GM18873 (cell line): Measurements from ENCODE around the gene PIEZO2.

ENCODE experiments used
- ATAC-seq: cut with Tn5 transposase; IDR thresholded peaks from one replicate; pipeline ENCODE4 v1.9.1; 2021; ENCODE audit warnings: mild to moderate bottlenecking, moderate library complexity, moderate number of reproducible peaks; ENCODE audit not compliant: unreplicated experiment, low FRiP score

Gene PIEZO2

GRCh38 chr18:11073971-11074370, 75.4 kb downstream of the PIEZO2 start:
- ATAC-seq: no peak

DNA sequence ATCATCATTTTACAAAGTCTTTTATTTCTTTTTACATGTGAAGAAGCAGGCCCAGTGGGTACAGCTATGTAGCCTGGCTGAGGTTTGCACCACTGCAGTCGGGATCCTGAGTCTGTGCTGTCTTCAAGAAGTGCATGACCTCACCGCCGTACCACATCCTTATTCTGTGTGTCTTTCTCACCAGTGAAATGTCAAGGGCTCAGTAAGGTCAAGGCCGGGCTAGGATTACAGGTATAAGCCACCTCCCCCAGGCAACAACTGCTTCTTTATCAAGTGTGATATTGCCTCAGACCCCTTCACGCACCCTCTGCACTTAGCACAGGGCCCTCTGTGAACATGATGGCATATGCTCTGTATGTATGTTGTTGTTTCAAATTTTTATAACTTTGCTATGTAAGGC, 76.7 kb downstream of the PIEZO2 start:
- no peak for ATAC-seq

GRCh38 chr18:11071300-11071699, 78.1 kb downstream of the PIEZO2 start:
- ATAC-seq: no peak

DNA sequence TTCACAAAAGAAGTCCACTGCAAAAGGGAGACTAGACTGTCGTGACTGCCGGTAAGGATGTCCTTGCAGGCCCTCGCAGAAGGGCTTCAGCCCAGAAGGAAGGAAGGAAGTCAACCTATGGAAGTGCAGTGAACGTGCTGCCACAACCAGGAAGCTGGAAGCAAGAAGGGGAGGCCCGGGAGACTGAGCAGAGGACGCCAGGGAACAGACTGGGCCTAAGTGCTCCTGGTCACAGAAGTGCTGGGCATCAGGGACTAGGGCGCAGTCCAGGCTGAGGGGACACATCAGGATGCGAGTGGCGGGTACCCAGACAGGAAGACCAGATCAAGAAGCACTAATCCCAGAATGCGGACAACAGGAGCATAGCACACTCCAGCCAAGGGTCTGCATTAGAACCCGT, 78.8 kb downstream of the PIEZO2 start:
- ATAC-seq: no peak

DNA sequence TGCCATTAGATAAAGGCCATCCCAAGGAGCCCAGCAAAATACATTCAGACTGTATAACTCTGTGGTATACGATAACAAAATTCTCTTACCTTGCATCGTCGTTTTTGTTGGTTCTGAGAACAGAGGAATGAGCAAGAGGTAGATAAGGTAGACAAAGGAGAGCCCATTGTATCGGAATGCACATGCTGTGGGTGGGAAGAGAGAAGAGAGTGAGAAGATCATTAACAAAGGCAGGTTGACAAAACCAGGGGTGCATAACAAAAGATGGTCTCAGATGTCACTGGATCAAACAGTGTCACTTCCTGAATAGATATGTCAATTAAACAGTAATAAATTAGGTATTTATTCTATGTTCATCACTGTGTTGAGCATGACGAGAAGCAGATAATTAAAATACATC, 83.3 kb downstream of the PIEZO2 start:
- ATAC-seq: no peak

- no peak for ATAC-seq
Measured at GRCh38 chr18:11064727-11065460, 84.5 kb downstream of the PIEZO2 start.

GRCh38 chr18:11064106-11064505, 85.3 kb downstream of the PIEZO2 start:
- no peak for ATAC-seq

DNA sequence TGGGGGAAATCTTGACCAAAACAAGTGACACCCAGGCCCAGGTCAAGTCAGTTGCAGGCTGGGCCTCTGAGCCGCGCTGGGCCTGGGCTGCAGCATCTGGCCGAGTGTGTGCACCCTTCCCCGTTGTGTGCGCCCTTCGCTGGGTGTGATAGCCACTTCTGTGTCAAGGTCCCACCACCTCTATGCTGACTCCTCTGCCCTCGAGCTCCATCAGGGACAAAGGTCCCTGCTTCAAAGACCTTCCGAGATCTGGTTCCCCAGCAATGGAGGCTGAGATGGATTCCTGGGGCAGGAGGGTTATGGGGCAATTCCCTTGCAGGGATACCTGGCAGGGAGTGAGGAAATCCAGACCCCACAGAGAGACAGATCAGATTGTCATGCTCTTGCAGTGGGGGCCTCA, 93.6 kb downstream of the PIEZO2 start:
- no peak for ATAC-seq

GRCh38 chr18:11054497-11054896, 94.9 kb downstream of the PIEZO2 start:
- no peak for ATAC-seq

GRCh38 chr18:11053293-11053692, 96.1 kb downstream of the PIEZO2 start:
- no peak for ATAC-seq

- ATAC-seq: no peak
Measured at GRCh38 chr18:11052800-11053199, 96.6 kb downstream of the PIEZO2 start.

GRCh38 chr18:11051462-11051861, 97.9 kb downstream of the PIEZO2 start:
- no peak for ATAC-seq

GRCh38 chr18:11050966-11051365, 98.4 kb downstream of the PIEZO2 start:
- ATAC-seq: no peak

DNA sequence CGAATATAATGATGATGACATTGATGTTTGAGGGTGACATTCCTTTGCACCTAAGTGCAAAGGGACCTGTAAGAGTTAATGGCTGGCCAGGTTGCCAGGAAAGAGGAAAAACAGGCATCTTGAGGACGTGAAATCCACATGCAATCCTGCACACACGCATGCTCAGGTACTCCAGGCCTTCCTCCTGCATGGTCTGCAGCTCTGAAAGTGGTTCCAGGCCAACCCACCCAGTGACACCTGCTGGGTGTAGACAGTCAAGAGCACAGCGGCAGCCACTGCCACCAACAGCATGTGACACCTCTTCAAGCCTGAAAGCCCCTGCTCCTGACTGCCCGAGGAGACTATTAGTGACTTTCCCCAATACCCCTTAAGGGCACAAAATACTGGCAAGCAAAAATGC, 101.6 kb downstream of the PIEZO2 start:
- no peak for ATAC-seq

DNA sequence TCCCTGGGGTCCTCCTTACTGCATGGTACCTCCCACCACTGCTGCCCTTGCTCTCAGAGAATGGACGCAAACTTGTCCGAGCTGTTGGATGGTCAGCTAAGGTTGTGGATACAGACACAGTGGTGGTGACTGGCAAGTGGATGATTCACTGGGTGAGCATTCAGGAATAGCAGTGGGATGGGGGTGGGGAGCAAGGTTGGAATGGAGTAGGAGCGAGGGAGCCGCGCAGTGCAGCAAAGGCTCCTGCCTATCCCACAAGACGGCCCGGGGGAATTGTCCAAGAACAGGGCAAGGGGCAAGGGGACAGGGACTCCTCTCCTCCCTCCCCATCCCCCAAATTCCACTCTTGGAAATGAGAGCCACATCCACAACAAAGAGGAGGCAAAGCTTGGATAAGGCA, 102.2 kb downstream of the PIEZO2 start:
- no peak for ATAC-seq

DNA sequence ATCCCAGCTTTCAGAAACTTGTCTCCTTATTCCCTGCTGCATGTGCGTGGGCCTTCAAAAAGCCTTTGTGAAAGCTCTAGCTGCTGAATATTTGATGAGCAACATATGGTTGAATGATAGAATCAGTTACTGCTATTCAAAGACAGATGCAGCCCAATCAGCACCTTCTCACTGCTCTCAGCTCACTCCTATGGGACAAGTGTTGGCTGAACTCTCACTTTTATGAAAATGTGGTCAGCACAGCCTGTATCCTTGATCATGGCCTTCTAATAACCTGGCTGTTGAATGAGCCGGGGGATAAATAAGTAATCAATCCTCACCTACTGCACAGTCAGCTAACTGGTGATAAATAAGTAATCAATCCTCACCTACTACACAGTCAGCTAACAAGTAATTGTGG, 103.2 kb downstream of the PIEZO2 start:
- no peak for ATAC-seq

GRCh38 chr18:11043694-11044093, 105.7 kb downstream of the PIEZO2 start:
- no peak for ATAC-seq

DNA sequence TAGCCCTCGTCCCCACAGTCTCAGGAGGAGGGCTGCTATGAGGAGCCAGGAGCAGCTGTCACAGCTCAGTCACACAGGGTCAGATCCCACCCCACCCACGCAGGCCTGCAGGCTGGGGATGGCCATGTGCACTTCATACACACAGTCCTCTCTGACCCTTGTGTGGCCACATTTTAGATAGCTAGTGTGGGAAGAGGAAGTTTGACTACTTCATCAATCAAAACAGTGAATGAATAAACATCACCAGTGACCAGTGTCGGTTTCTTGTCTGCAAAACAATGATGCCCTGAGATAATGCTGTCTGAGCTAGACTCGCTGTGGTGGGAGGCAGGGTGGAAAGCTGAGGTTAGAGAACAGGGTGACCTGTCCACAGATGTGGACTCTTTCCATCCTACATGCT, 107.1 kb downstream of the PIEZO2 start:
- ATAC-seq: no peak

GRCh38 chr18:11040823-11041656, 108.3 kb downstream of the PIEZO2 start:
- ATAC-seq: no peak

- ATAC-seq: no peak
Measured at GRCh38 chr18:11040359-11040758, 109.0 kb downstream of the PIEZO2 start.

DNA sequence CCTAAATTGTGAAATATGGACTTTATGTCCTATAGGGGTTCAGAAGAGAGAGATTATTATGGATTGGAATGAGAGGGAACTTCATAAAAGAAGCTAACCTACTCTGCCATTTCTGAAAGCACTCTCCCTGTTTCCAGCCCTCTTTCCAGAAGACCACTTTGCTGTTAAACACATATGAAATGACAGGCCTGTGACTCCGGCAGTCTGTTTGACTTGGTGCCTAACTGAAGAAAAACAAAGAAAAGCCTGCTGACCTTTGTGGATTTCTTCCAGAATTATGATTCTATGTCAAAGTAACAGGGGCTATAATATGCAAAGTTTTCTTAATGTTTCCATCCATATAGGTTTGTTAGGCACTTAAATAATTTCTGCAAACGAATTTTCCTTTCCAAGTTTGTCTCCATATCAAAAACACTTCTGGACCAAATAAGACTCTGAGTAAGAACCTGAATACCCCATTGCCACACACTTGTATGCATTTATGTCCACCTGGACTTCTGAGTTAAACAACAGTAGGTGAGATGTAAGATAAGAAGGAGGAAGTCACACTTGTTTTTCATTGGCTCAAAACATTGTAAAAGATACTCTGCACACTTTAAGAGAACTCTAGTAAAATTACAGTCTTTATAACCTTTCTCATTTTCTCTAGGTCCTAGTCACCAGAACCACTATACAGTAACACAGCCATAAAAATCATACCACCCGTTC, 111.7 kb downstream of the PIEZO2 start:
- no peak for ATAC-seq
